HL-60 (cell line): ENCODE results near the gene MASP2.

ENCODE experiments used
- CTCF ChIP-seq: IDR thresholded peaks from one replicate; pipeline ENCODE4 v1.5.1; 2011; ENCODE audit warnings: low read length, control low read depth, inconsistent platforms; ENCODE audit not compliant: insufficient read depth
- GABPA ChIP-seq: IDR thresholded peaks from 2 replicates; pipeline ENCODE4 v1.6.1; 2012; ENCODE audit warnings: low read depth
- POLR2AphosphoS5 ChIP-seq: IDR thresholded peaks from 2 replicates; pipeline ENCODE4 v1.6.1; 2012; ENCODE audit warnings: low read depth
- TF ChIP-seq, protein P1 (sequence below): IDR thresholded peaks from 2 replicates; pipeline ENCODE4 v1.6.1; 2012; ENCODE audit warnings: low read depth; ENCODE audit not compliant: insufficient replicate concordance

GRCh38 chr1:11044849-11045427, 2.1 kb downstream of the MASP2 start:
- TF ChIP-seq CTCF, result no peak
- no peak for TF ChIP-seq POLR2AphosphoS5
- no peak for TF ChIP-seq GABPA
- TF ChIP-seq, protein P1, sequence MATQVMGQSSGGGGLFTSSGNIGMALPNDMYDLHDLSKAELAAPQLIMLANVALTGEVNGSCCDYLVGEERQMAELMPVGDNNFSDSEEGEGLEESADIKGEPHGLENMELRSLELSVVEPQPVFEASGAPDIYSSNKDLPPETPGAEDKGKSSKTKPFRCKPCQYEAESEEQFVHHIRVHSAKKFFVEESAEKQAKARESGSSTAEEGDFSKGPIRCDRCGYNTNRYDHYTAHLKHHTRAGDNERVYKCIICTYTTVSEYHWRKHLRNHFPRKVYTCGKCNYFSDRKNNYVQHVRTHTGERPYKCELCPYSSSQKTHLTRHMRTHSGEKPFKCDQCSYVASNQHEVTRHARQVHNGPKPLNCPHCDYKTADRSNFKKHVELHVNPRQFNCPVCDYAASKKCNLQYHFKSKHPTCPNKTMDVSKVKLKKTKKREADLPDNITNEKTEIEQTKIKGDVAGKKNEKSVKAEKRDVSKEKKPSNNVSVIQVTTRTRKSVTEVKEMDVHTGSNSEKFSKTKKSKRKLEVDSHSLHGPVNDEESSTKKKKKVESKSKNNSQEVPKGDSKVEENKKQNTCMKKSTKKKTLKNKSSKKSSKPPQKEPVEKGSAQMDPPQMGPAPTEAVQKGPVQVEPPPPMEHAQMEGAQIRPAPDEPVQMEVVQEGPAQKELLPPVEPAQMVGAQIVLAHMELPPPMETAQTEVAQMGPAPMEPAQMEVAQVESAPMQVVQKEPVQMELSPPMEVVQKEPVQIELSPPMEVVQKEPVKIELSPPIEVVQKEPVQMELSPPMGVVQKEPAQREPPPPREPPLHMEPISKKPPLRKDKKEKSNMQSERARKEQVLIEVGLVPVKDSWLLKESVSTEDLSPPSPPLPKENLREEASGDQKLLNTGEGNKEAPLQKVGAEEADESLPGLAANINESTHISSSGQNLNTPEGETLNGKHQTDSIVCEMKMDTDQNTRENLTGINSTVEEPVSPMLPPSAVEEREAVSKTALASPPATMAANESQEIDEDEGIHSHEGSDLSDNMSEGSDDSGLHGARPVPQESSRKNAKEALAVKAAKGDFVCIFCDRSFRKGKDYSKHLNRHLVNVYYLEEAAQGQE, result no peak
